Neural progenitor cell (in vitro differentiated cells): Measurements from ENCODE around the gene TACR2. TPM values are rescaled to one million over a fixed set of nuclear protein-coding genes. Genes with fewer than 3 reads are reported as not detected.
A peak's percentile ranks its signal among the peaks of the same experiment; 100 is the strongest.

ENCODE experiments used
- DNase-seq: peaks from one replicate; pipeline ENCODE4 v3.0.0-alpha.2; 2016; ENCODE audit warnings: low spot score
- H2AFZ ChIP-seq: fragments of 200-600 bp; sonication (generic); replicated peaks from 2 replicates; pipeline ENCODE4 v1.6.1; 2016; ENCODE audit warnings: antibody characterized with exemption
- H3F3A ChIP-seq: fragments of 200-600 bp; sonication (generic); 2 replicates; pipeline ENCODE4 v1.6.1; 2016; ENCODE audit warnings: antibody characterized with exemption, low read depth
- H3K27ac ChIP-seq: fragments of 200-600 bp; sonication (generic); 2 replicates; pipeline ENCODE4 v1.5.1; 2016; ENCODE audit warnings: mild to moderate bottlenecking
- H3K27me3 ChIP-seq: fragments of 200-600 bp; sonication (generic); 2 replicates; pipeline ENCODE4 v1.6.1; 2016; ENCODE audit warnings: mild to moderate bottlenecking, moderate library complexity
- H3K36me3 ChIP-seq: fragments of 200-600 bp; sonication (generic); 2 replicates; pipeline ENCODE4 v1.5.1; 2016
- H3K4me1 ChIP-seq: fragments of 200-600 bp; sonication (generic); 2 replicates; pipeline ENCODE4 v1.6.1; 2016; ENCODE audit warnings: mixed run types
- H3K4me2 ChIP-seq: fragments of 200-600 bp; sonication (generic); 2 replicates; pipeline ENCODE4 v1.6.1; 2016
- H3K4me3 ChIP-seq: fragments of 200-600 bp; sonication (generic); 2 replicates; pipeline ENCODE4 v1.5.1; 2016
- H3K79me2 ChIP-seq: fragments of 200-600 bp; sonication (generic); 2 replicates; pipeline ENCODE4 v1.6.1; 2016; ENCODE audit warnings: low read depth
- H3K9ac ChIP-seq: fragments of 200-600 bp; sonication (generic); 2 replicates; pipeline ENCODE4 v1.6.1; 2016
- H3K9me3 ChIP-seq: fragments of 200-600 bp; sonication (generic); 2 replicates; pipeline ENCODE4 v1.5.1; 2016; ENCODE audit warnings: low read depth
- H4K20me1 ChIP-seq: fragments of 200-600 bp; sonication (generic); 2 replicates; pipeline ENCODE4 v1.6.1; 2016; ENCODE audit warnings: low read depth
- H3K27ac Mint-ChIP-seq: 3 replicates; pipeline ENCODE4 v1.8.0; 2021; ENCODE audit warnings: mixed read lengths
- H3K27me3 Mint-ChIP-seq: 2 replicates; pipeline ENCODE4 v1.8.0; 2022; ENCODE audit warnings: low read depth, mild to moderate bottlenecking, inconsistent platforms, moderate library complexity, mixed read lengths; ENCODE audit not compliant: insufficient read depth
- H3K36me3 Mint-ChIP-seq: 3 replicates; pipeline ENCODE4 v1.8.0; 2021; ENCODE audit warnings: mixed read lengths
- H3K4me1 Mint-ChIP-seq: 3 replicates; pipeline ENCODE4 v1.8.0; 2021; ENCODE audit warnings: mixed read lengths
- H3K4me3 Mint-ChIP-seq: 3 replicates; pipeline ENCODE4 v1.8.0; 2021; ENCODE audit warnings: mild to moderate bottlenecking, moderate library complexity, mixed read lengths
- H3K9me3 Mint-ChIP-seq: 3 replicates; pipeline ENCODE4 v1.8.0; 2020; ENCODE audit warnings: mixed read lengths
- EZH2 ChIP-seq: fragments of 200-600 bp; sonication (generic); IDR thresholded peaks from 2 replicates; pipeline ENCODE4 v1.6.1; 2017; ENCODE audit warnings: antibody characterized with exemption, mild to moderate bottlenecking, moderate library complexity
- EZH2phosphoT487 ChIP-seq: fragments of 200-600 bp; sonication (generic); IDR thresholded peaks from 2 replicates; pipeline ENCODE4 v1.6.1; 2017; ENCODE audit warnings: antibody characterized with exemption
- total RNA-seq: library from RNA; depleted of rRNA; stranded (reverse); fragments of >200 nt; gene quantifications from 2 replicates; pipeline ENCODE4 v1.2.3, GENCODE V29; 2015; ENCODE audit warnings: low replicate concordance
- TF ChIP-seq, protein P1 (sequence below): fragments of 200-600 bp; sonication (generic); IDR thresholded peaks from 2 replicates; pipeline ENCODE4 v1.5.1; 2017; ENCODE audit warnings: antibody characterized with exemption, mild to moderate bottlenecking

Gene TACR2
- total RNA-seq, 1 donor from 2014 or later: not detected

GRCh38 chr10:69464801-69465401, 48.2 kb upstream of the TACR2 start:
- no peak overlapping the region for H2AFZ ChIP-seq
- H3K4me2 ChIP-seq: no peak overlapping the region
- H3K36me3 Mint-ChIP-seq: no peaks in the 10 kb centered on the region
- peaks cover 18% of the 10 kb centered on the region for H3K4me1 ChIP-seq
- no peak overlapping the region for H3K4me3 Mint-ChIP-seq
- no peak for TF ChIP-seq EZH2phosphoT487
- TF ChIP-seq EZH2: no peak
- TF ChIP-seq, protein P1, sequence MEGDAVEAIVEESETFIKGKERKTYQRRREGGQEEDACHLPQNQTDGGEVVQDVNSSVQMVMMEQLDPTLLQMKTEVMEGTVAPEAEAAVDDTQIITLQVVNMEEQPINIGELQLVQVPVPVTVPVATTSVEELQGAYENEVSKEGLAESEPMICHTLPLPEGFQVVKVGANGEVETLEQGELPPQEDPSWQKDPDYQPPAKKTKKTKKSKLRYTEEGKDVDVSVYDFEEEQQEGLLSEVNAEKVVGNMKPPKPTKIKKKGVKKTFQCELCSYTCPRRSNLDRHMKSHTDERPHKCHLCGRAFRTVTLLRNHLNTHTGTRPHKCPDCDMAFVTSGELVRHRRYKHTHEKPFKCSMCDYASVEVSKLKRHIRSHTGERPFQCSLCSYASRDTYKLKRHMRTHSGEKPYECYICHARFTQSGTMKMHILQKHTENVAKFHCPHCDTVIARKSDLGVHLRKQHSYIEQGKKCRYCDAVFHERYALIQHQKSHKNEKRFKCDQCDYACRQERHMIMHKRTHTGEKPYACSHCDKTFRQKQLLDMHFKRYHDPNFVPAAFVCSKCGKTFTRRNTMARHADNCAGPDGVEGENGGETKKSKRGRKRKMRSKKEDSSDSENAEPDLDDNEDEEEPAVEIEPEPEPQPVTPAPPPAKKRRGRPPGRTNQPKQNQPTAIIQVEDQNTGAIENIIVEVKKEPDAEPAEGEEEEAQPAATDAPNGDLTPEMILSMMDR: no peak
- no peaks in the 10 kb centered on the region for H3K79me2 ChIP-seq
- H3K27me3 ChIP-seq: no peaks in the 10 kb centered on the region
- H3K36me3 ChIP-seq: no peaks in the 10 kb centered on the region
- no peaks in the 10 kb centered on the region for H3K9me3 Mint-ChIP-seq
- no peaks in the 10 kb centered on the region for H4K20me1 ChIP-seq
- peaks cover 13% of the 10 kb centered on the region for H3K27me3 Mint-ChIP-seq
- no peaks in the 10 kb centered on the region for H3K9me3 ChIP-seq
- no peak overlapping the region for H3K27ac ChIP-seq
- no peak for DNase-seq
- peak overlapping the region; percentile 88 for H3K27ac Mint-ChIP-seq
- no peaks in the 10 kb centered on the region for H3F3A ChIP-seq
- no peak overlapping the region for H3K9ac ChIP-seq
- no peak overlapping the region for H3K4me3 ChIP-seq
- H3K4me1 Mint-ChIP-seq: peaks cover 36% of the 10 kb centered on the region

- H3K4me3 Mint-ChIP-seq: no peak overlapping the region
- H3K27ac Mint-ChIP-seq: no peak overlapping the region
- H2AFZ ChIP-seq: no peak overlapping the region
- no peak overlapping the region for H3K4me2 ChIP-seq
- no peak overlapping the region for H3K27ac ChIP-seq
- no peaks in the 10 kb centered on the region for H3K36me3 ChIP-seq
- no peaks in the 10 kb centered on the region for H4K20me1 ChIP-seq
- no peaks in the 10 kb centered on the region for H3K9me3 Mint-ChIP-seq
- H3K9ac ChIP-seq: no peak overlapping the region
- no peaks in the 10 kb centered on the region for H3K27me3 ChIP-seq
- peaks cover 13% of the 10 kb centered on the region for H3K27me3 Mint-ChIP-seq
- no peak overlapping the region for H3K4me3 ChIP-seq
- no peaks in the 10 kb centered on the region for H3F3A ChIP-seq
- no peaks in the 10 kb centered on the region for H3K36me3 Mint-ChIP-seq
- H3K4me1 Mint-ChIP-seq: peaks cover 34% of the 10 kb centered on the region
- DNase-seq: no peak
- peaks cover 18% of the 10 kb centered on the region for H3K4me1 ChIP-seq
- TF ChIP-seq, protein P1: no peak
- no peak for TF ChIP-seq EZH2phosphoT487
- TF ChIP-seq EZH2: no peak
- H3K9me3 ChIP-seq: no peaks in the 10 kb centered on the region
- H3K79me2 ChIP-seq: no peaks in the 10 kb centered on the region
Measured at GRCh38 chr10:69464401-69464800, 47.7 kb upstream of the TACR2 start.

GRCh38 chr10:69463886-69464285, 47.2 kb upstream of the TACR2 start:
- no peak overlapping the region for H3K27ac Mint-ChIP-seq
- Histone ChIP-seq H3K36me3 (no peaks in the 10 kb centered on the region), H3K4me2 (no peak overlapping the region), H3K9me3 (no peaks in the 10 kb centered on the region), H3K79me2 (no peaks in the 10 kb centered on the region), H3K27me3 (no peaks in the 10 kb centered on the region), H3F3A (no peaks in the 10 kb centered on the region), H3K4me3 (no peak overlapping the region), H3K27ac (no peak overlapping the region), H3K4me1 (peaks cover 13% of the 10 kb centered on the region), H3K9ac (no peak overlapping the region), H4K20me1 (no peaks in the 10 kb centered on the region), H2AFZ (no peak overlapping the region)
- DNase-seq: no peak
- no peak overlapping the region for H3K4me3 Mint-ChIP-seq
- H3K9me3 Mint-ChIP-seq: no peaks in the 10 kb centered on the region
- peaks cover 14% of the 10 kb centered on the region for H3K27me3 Mint-ChIP-seq
- TF ChIP-seq EZH2: no peak
- no peak for TF ChIP-seq EZH2phosphoT487
- TF ChIP-seq, protein P1: no peak
- H3K4me1 Mint-ChIP-seq: peaks cover 31% of the 10 kb centered on the region
- H3K36me3 Mint-ChIP-seq: no peaks in the 10 kb centered on the region
